ENCODE measurements around the gene ROBO1. TPM values are rescaled to one million over a fixed set of nuclear protein-coding genes. Genes with fewer than 3 reads are reported as not detected.
A peak's percentile ranks its signal among the peaks of the same experiment; 100 is the strongest.

Gene ROBO1
- total and polyA plus RNA-seq, 12 donors: 6.4 to 144 (median 43.9) TPM

GRCh38 chr3:79366414-79366813 is 401.4 kb downstream of the ROBO1 start:
- H3K27ac ChIP-seq: no peak overlapping the region
- 63 to 77% (median 69%) methylated on average over 8 of the region's 8 CpGs for WGBS, 4 donors

GRCh38 chr3:79364784-79365183 is 403.0 kb downstream of the ROBO1 start:
- intact Hi-C loops (cut with DNase I): loop anchor here in 1 of 2 donors (5.0 kb wide), 1 partner anchor 998 kb away; no protein-coding TSS in a partner anchor
- Histone ChIP-seq H3K27ac (no peak overlapping the region), H3K36me3 (replicated peaks in 1 of 2) (no peaks in the 10 kb centered on the region), H3K4me3 (no peak overlapping the region), H3K4me1 (replicated peaks in 1 of 2) (no peaks in the 10 kb centered on the region), H3K27me3 (no peaks in the 10 kb centered on the region), H3K9me3 (replicated peaks in 1 of 3) (no peaks in the 10 kb centered on the region)
- 74 to 78% (median 75%) methylated on average over 5 of the region's 5 CpGs for WGBS, 4 donors
- no peak for TF ChIP-seq POLR2A (IDR thresholded peaks at IDR 0.05)
- DNase-seq: no peak

More at GRCh38 chr3:79366414-79366813, 401.4 kb downstream of the ROBO1 start:
- intact Hi-C loops (cut with DNase I): loop anchor here in 1 of 2 donors (5.0 kb wide), 1 partner anchor 996 kb away; no protein-coding TSS in a partner anchor
- Histone ChIP-seq H3K27me3 (no peaks in the 10 kb centered on the region), H3K9me3 (replicated peaks in 1 of 3) (no peaks in the 10 kb centered on the region), H3K36me3 (replicated peaks in 1 of 2) (no peaks in the 10 kb centered on the region), H3K4me3 (no peak overlapping the region), H3K4me1 (replicated peaks in 1 of 2) (no peaks in the 10 kb centered on the region)
- DNase-seq: no peak
- TF ChIP-seq POLR2A (IDR thresholded peaks at IDR 0.05) (no peak), CTCF (IDR thresholded peaks at IDR 0.05) (no peak)

GRCh38 chr3:79362571-79363270 is 405.1 kb downstream of the ROBO1 start:
- H3K27ac ChIP-seq: no peak overlapping the region
- no peak overlapping the region for H3K4me3 ChIP-seq
- DNase-seq: no peak
- H3K9me3 ChIP-seq (replicated peaks in 1 of 3): no peaks in the 10 kb centered on the region
- no peaks in the 10 kb centered on the region for H3K36me3 ChIP-seq (replicated peaks in 1 of 2)
- intact Hi-C loops (cut with DNase I): no loop called here
- H3K27me3 ChIP-seq: no peaks in the 10 kb centered on the region
- H3K4me1 ChIP-seq (replicated peaks in 1 of 2): no peaks in the 10 kb centered on the region
- TF ChIP-seq CTCF (IDR thresholded peaks at IDR 0.05) (no peak), POLR2A (IDR thresholded peaks at IDR 0.05) (no peak)
- 30 to 47% (median 43%) methylated on average over 3 of the region's 3 CpGs for WGBS, 4 donors

GRCh38 chr3:79361748-79362378 is 405.9 kb downstream of the ROBO1 start:
- DNase-seq: no peak
- TF ChIP-seq CTCF (IDR thresholded peaks at IDR 0.05) (peak; percentile 15 to 77 (median 43)), POLR2A (IDR thresholded peaks at IDR 0.05) (no peak)
- Histone ChIP-seq H3K4me3 (no peak overlapping the region), H3K9me3 (replicated peaks in 1 of 3) (no peaks in the 10 kb centered on the region), H3K27ac (no peak overlapping the region), H3K36me3 (replicated peaks in 1 of 2) (no peaks in the 10 kb centered on the region), H3K4me1 (replicated peaks in 1 of 2) (no peaks in the 10 kb centered on the region), H3K27me3 (no peaks in the 10 kb centered on the region)
- intact Hi-C loops (cut with DNase I): no loop called here
- 14 to 16% (median 15%) methylated on average over 7 of the region's 7 CpGs for WGBS, 4 donors
